LNCaP clone FGC (cell line): ENCODE data around the gene SCYGR8.
A peak's percentile ranks its signal among the peaks of the same experiment; 100 is the strongest.
"Not testable (repeated sequence)": the region's sequence is repeated elsewhere in the genome, so short reads cannot be mapped to it uniquely, and the experiment has no call there.

Experiments
- DNase-seq: peaks from one replicate; pipeline ENCODE4 v3.0.0-alpha.2; 2011; ENCODE audit warnings: low read depth
- H3K4me3 ChIP-seq: 2 replicates; pipeline ENCODE4 v1.5.1; 2011; ENCODE audit warnings: mild to moderate bottlenecking, low read depth, low read length, control low read depth
- CTCF ChIP-seq: IDR thresholded peaks from 2 replicates; pipeline ENCODE4 v1.5.1; 2012; ENCODE audit warnings: mild to moderate bottlenecking; ENCODE audit not compliant: control insufficient read depth, insufficient read depth; ENCODE audit errors: extremely low read depth

SCYGR8 gene

DNA sequence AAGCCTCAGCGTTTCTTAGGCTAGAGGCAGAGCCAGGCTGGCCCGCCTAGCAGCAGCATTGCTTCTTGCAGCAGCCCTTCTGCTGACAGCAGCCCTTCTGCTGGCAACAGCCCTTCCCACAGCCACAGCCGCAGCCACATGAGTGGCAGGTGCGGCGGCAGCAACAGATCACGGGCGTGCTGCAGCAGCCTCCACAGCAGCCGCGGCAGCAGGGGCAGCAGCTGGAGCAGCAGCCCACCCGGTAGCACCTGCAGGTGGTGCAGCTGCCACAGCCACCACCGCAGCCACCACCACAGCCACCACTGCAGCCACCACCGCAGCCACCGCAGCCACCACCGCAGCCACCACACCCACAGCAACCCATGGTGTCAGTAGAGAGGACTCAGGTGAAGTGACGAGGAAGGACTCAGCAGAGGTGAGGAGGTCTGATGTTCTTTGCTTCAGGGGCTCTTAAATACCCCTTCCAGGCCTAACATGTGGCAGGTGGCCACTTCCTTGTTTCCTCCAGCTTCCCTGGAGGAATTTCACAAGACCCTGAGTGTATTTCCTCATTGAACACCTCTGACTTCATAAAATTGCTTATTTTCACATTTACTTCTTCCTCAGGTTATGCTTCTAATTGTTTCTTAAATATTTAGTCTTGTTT lies 21.2 kb upstream of the SCYGR8 start, which contains the start of gene SCYGR6:
Gene SCYGR6, minus strand, starts transcription at position 364 of the 646 bp plus-strand sequence. Its CDS starts 0 bp downstream, at position 364.
- H3K4me3 ChIP-seq: no peak within 1 kb of the TSS
- TF ChIP-seq CTCF: no peak
- DNase-seq: no peak

- DNase-seq: no peak
- TF ChIP-seq CTCF: no peak
- no peak within 1 kb of the TSS for H3K4me3 ChIP-seq
Measured at GRCh38 chr2:227728035-227728434, 17.7 kb upstream of the SCYGR8 start, which contains the start of gene SCYGR7. TSS of gene SCYGR7 (plus strand) at chr2:227728335. CDS start at chr2:227728335, 0 bp downstream.

GRCh38 chr2:227739351-227739750 lies 6.3 kb upstream of the SCYGR8 start:
- TF ChIP-seq CTCF: no peak
- DNase-seq: no peak
- no peak overlapping the region for H3K4me3 ChIP-seq

DNA sequence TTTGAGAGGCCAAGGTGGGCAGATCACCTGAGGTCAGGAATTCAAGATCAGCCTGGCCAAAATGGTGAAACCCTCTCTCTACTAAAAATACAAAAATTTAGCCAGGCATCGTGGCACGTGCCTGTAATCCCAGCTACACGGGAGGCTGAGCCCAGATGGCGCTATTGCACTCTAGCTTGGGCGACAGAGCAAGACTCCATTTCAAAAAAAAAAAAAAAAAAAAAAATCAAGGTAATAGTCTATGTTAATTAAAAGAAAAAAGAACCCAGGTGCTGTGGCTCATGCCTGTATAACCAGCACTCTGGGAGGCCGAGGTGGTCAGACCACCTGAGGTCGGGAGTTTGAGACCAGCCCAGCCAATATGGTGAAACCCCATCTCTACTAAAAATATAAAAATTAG lies 5.0 kb upstream of the SCYGR8 start:
- 0 out of 2 replicates have a peak, but pooled peaks have one; percentile 5 for TF ChIP-seq CTCF
- H3K4me3 ChIP-seq, DNase-seq: not testable (repeated sequence)

DNA sequence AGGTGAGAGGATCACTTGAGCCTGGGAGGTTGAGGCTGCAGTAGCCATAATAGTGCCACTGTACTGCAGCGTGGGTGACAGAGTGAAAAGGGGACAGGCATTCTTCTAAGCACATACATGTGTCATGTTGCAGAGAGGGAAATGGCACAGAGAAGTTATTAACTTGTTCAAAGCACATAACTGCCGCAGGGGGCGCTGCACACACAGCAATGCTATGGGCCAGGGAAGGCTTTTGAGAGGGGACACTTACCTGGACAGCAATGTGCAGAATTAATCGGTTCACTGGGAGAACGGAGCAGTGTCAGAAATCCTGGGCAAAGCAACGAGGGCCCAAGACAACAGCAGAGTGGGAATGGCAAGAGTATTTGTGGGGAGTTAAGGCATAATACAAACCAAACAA lies 2.4 kb downstream of the SCYGR8 start:
- DNase-seq: no peak
- 0 out of 2 replicates have a peak, but pooled peaks have one; percentile 12 for TF ChIP-seq CTCF
- H3K4me3 ChIP-seq: no peak overlapping the region

DNA sequence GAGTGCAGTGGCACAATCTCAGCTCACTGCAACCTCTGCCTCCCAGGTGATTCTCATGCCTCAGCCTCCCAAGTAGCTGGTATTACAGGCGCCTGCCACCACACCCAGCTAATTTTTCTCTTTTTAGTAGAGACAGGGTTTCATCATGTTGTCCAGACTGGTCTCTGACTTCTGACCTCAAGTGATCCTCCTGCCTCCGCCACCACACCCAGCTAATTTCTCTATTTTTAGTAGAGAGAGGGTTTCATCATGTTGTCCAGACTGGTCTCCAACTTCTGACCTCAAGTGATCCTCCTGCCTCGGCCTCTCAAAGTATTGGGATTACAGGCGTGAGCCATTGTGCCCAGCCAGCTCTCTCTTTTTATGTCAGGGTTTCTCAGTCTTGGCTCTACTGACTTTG lies 10.6 kb downstream of the SCYGR8 start:
- DNase-seq, H3K4me3 ChIP-seq: not testable (repeated sequence)

DNA sequence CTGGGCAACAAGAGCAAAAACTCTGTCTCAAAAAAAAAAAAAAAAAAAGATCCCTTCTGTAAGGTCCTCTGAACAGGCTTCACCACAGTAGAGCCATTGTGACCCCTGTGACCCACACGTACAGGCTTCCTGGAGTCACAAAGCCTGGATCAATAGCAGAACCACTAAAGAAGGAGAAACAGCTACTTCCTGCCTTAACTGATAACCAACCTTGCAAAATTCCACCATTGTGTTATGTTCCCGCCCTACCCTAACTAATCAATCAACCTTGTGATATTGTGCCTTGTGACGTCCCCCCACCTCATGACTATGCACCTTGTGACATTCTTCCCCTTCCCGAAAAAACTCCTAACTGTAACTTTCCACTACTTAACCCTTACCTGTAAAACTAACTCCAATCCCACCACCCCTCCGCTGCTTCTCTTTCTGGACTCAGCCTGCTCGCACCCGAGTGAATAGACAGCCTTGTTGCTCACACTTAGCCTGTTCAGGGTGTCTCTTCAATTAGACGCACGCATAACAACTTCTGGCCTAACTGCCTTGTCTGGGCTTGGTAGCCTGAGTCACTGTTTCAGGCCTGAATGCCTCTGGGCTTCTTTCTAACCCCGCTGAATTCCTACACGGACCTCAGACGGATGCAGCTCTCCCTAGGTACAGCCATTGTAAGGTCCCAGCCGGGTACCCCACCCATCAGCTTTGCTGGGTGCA lies 13.9 kb downstream of the SCYGR8 start:
- DNase-seq: no peak
- TF ChIP-seq CTCF: no peak
- H3K4me3 ChIP-seq: no peak overlapping the region
